ENCODE results near the gene LPCAT2.
A peak's percentile ranks its signal among the peaks of the same experiment; 100 is the strongest.

The LPCAT2 gene

GRCh38 chr16:55481023-55481422, 27.8 kb upstream of the LPCAT2 start:
- no peak for DNase-seq

- no peak for DNase-seq
These were observed 26.8 kb upstream of the LPCAT2 start for GRCh38 chr16:55482056-55482455.

GRCh38 chr16:55487048-55487803, 21.6 kb upstream of the LPCAT2 start:
- DNase-seq, result no peak

GRCh38 chr16:55488306-55488705, 20.6 kb upstream of the LPCAT2 start:
- no peak for DNase-seq

- no peak for DNase-seq
These were observed 19.5 kb upstream of the LPCAT2 start for GRCh38 chr16:55489119-55489955.

- no peak for DNase-seq
These were observed 19.0 kb upstream of the LPCAT2 start for GRCh38 chr16:55489956-55490265.

GRCh38 chr16:55490301-55490700, 18.6 kb upstream of the LPCAT2 start:
- no peak for DNase-seq

GRCh38 chr16:55491691-55492090, 17.2 kb upstream of the LPCAT2 start:
- DNase-seq, result no peak

- DNase-seq, result no peak
These were observed 16.0 kb upstream of the LPCAT2 start for GRCh38 chr16:55492756-55493380.

GRCh38 chr16:55494994-55495421, 13.9 kb upstream of the LPCAT2 start:
- no peak for DNase-seq

- DNase-seq, result peak; percentile 87
These were observed 13.1 kb upstream of the LPCAT2 start for GRCh38 chr16:55495616-55496289.

- no peak for DNase-seq
These were observed 12.2 kb upstream of the LPCAT2 start for GRCh38 chr16:55496509-55497145.

- DNase-seq, result no peak
These were observed 11.3 kb upstream of the LPCAT2 start for GRCh38 chr16:55497558-55497957.

- no peak for DNase-seq
These were observed 10.8 kb upstream of the LPCAT2 start for GRCh38 chr16:55498101-55498500.

GRCh38 chr16:55499281-55499680, 9.6 kb upstream of the LPCAT2 start:
- no peak for DNase-seq

GRCh38 chr16:55499951-55500529, 8.8 kb upstream of the LPCAT2 start:
- DNase-seq, result no peak

GRCh38 chr16:55500530-55501011, 8.3 kb upstream of the LPCAT2 start:
- DNase-seq, result no peak

GRCh38 chr16:55501549-55502322, 7.1 kb upstream of the LPCAT2 start:
- no peak for DNase-seq

- DNase-seq, result peak; percentile 92
These were observed 6.0 kb upstream of the LPCAT2 start for GRCh38 chr16:55502801-55503366.

GRCh38 chr16:55503726-55504550, 4.9 kb upstream of the LPCAT2 start:
- DNase-seq, result no peak

Data from NCI-H1105 (cell line).